SIG-M5 (cell line): ENCODE data around the gene LRRC17.
"Not testable (repeated sequence)": the region's sequence is repeated elsewhere in the genome, so short reads cannot be mapped to it uniquely, and the experiment has no call there.

Experiments used
- DNase-seq: peaks from one replicate; lab custom pipeline; 2025; lab: John Stamatoyannopoulos, UW

Gene LRRC17

GRCh38 chr7:102897856-102898531, 14.8 kb upstream of the LRRC17 start:
- peak; percentile 32 for DNase-seq

DNA sequence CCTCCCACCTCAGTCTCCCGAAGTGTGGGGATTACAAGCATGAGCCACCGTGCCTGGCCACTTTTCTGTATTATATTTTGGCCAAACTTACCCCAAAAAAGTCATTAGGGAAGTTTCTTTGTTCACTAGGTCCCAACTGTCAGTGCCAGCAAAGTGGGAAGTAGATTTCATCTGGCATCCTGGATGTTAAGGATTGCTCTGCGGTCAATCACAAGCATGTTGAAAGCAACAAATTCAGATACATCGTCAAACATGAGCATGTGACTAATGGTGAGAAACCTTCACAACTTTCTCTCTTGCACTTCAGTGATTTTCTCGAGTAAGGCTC, 14.3 kb upstream of the LRRC17 start:
- peak; percentile 32 for DNase-seq

- not testable (repeated sequence) for DNase-seq
Measured at GRCh38 chr7:102902052-102902451, 10.7 kb upstream of the LRRC17 start.

- not testable (repeated sequence) for DNase-seq
Measured at GRCh38 chr7:102903576-102903975, 9.2 kb upstream of the LRRC17 start.

DNA sequence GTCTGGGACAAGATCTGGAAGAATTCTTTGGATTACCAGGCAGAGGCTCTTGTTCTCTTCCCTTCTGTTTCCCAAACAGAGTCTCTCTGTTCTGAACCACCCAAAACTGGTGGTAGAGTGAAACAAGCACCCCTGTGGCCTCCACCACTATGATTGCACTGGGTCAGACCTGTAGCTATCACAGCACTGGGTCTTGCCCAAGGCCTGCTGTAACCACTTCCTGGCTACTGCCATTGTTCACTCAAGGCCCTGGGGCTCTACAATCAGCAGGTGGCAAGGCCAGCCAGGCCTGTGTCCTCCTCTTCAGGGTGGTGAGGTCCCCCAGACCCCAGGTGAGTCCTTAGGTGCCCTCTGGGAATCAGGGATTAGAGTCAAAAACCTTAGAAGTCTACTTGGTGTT, 4.1 kb upstream of the LRRC17 start:
- DNase-seq, result no peak

GRCh38 chr7:102913826-102914225, 1.0 kb downstream of the LRRC17 start:
- no peak for DNase-seq

- DNase-seq, result no peak
Measured at GRCh38 chr7:102914585-102914984, 1.8 kb downstream of the LRRC17 start.

DNA sequence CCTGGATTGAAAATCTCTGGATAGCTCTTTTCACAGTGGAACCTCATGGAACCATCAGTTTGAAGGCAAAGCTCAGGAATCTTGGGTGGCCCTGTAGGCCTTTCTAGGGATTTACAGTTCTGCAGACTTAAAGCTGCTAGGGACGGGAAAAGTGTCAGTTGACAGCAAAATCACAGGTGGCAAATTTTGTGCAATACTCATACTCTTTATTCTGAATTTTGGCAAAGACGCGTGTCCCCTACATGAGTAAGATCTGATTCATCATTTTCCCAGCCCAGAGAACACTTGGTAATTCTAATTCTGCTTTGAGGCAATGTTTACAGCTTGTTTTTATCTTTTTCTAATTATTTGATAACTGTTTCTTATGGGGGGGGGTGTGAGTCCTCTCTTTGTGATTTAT, 3.6 kb downstream of the LRRC17 start:
- no peak for DNase-seq

- DNase-seq, result no peak
Measured at GRCh38 chr7:102916881-102917280, 4.1 kb downstream of the LRRC17 start.

DNA sequence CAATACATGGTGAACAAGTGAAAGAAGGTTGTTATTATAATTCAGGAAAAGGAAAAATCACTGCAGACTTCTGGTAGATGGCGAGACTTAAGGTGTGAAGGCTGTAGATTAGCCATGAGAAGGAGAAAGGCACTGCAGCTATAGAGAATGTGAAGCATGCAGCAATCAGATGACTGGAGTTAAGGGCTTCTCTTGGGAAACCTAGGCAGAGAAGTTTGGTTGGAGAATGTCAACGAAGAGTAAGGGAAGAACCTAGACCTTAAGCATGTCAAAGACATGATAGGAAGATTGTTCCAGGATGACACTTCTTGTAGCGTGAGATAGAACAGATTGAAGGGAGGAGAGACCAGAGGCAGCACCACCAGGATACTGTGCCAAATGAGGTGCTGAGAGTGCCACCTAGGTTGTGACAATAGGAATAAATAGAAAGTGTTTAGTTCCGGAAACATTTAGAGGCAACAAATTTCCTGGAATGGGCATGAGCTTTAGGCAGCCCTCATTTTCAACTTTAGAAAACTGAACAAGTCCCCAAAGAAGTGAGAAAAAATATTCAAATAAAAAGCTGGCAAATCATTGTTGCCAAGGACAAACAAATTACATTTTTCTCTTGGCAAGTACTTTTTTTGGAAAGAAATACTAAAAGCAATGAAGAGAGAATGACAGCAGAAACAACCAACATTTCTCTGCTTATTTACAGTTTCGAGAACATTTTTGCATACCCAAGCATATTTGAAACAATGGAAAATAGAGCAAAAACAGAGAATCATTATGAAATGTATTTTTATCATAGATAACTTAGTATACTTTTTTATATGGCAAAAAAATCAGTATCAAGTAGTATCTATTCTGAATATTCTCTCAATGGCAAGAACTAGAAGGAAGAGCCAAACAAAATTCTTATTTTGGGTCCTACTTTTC, 4.9 kb downstream of the LRRC17 start:
- DNase-seq, result no peak

- no peak for DNase-seq
Measured at GRCh38 chr7:102918845-102919244, 6.0 kb downstream of the LRRC17 start.

- DNase-seq, result no peak
Measured at GRCh38 chr7:102925976-102926782, 13.4 kb downstream of the LRRC17 start.

DNA sequence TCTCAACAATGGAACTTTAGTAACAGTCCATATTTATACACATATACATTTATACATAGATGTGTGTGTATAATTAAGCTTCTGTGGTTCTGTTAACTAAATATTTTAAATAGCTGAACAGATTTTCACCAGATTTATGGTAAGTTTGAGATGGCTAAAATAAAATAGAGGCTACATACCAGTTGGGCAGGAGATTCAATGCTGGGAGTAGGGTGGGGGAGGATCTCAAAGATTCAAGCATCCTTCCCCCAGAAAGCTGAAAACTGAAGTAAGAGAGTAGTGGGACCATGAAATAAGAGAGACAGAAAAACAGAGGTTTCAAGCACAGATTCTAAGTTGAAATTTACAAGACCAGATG, 14.0 kb downstream of the LRRC17 start:
- no peak for DNase-seq

GRCh38 chr7:102927312-102927933, 14.6 kb downstream of the LRRC17 start:
- no peak for DNase-seq

DNA sequence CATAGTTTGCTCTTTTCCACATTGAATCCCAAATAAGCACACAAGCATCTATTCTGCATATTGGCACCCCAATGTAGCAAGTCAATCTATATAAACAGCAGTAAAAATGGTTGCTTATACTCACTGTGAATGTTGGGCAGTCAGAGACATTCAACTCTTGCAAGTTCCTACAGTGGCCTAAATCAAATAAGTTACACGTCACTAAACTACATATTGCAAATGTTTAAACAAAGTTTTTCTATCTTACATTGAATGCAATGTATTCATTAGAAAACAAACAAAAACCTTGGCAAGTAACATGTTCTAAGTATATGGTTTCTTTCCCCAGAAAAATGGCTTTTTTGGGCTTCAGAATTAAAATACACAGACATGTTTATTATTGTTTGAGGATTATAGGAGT, 19.0 kb downstream of the LRRC17 start:
- no peak for DNase-seq

DNA sequence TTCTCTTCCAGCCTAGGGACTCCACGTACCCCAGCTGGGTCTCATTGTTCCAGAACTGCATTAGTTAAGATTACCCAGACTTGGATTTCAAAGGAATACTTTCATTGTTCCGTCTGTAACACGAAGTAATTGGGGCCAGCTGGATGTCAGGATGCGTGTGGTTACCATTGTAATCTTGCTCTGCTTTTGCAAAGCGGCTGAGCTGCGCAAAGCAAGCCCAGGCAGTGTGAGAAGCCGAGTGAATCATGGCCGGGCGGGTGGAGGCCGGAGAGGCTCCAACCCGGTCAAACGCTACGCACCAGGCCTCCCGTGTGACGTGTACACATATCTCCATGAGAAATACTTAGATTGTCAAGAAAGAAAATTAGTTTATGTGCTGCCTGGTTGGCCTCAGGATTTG, 21.0 kb downstream of the LRRC17 start:
- DNase-seq, result no peak

DNA sequence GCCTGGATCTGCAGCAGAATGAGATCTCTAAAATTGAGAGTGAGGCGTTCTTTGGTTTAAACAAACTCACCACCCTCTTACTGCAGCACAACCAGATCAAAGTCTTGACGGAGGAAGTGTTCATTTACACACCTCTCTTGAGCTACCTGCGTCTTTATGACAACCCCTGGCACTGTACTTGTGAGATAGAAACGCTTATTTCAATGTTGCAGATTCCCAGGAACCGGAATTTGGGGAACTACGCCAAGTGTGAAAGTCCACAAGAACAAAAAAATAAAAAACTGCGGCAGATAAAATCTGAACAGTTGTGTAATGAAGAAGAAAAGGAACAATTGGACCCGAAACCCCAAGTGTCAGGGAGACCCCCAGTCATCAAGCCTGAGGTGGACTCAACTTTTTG, 21.4 kb downstream of the LRRC17 start:
- no peak for DNase-seq

GRCh38 chr7:102934701-102935100, 21.9 kb downstream of the LRRC17 start:
- DNase-seq, result no peak

DNA sequence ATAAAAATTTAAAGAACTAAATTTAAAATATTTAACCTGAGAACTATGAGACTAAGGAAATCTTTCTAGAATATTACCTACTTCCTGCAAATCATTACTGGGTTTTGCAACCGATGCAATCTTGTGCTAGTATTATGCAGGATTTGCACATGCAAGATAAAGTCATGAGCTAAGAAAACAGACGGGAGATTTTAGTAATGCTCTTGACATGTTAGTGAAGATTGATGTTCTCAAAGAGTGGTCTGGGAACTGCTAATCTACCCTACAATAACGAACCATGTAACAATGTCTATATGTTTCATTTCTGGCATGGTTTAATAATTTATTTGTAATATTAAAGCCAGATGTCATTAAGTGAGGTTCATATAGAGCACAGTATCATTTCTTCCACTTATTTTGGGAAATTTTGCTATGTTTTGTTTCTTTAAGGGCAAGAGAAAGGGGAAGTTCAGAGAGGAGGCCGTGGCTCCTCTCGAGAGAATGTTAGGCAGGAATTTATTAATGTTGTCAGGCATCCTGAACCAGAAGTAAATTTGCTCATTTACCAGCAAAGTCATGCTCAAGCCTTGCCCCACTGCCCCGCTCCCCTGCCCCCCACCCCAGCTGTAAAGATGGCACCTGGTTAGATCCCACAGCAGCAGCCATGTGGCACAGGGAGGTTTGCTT, 22.8 kb downstream of the LRRC17 start:
- DNase-seq, result no peak

GRCh38 chr7:102938679-102939078, 25.9 kb downstream of the LRRC17 start:
- no peak for DNase-seq

DNA sequence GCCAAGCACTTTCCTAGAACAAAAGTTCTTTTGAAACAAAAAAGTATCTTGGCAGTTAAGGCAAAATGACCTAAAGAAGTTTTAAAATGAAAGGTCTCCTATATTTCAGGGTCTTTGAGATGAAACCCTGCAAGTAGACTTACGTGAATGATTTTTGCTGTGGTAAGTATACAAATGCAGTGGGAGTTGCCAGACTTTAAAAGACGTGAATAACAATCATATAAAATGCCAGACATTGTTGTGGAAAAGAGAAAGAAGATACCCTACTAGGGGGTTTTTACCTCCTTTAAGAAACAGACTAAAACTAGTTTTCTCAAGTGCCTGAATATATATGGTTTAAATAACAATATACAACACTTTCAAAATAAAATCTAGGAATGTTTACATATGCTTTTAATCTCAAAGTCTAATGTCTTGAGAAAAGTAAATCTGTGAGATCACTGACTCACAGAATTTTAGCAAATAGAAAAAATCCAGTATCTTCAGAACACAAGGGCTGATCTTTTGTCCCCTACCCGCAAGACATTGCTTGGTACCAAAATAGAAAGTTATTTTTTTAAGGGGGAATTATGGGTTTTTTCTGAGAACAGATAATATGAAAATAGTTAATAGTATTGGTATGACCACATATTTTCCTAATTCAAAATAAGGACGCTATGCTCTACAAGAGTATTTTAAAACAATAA, 29.5 kb downstream of the LRRC17 start:
- DNase-seq, result no peak
